A673 (cell line): ENCODE results near the gene LRRIQ4. TPM values are rescaled to one million over a fixed set of nuclear protein-coding genes. Genes with fewer than 3 reads are reported as not detected.

ENCODE experiments used
- BruUV-seq: library from RNA; stranded (reverse); fragments of 400-500 nt; replicated peaks from 2 replicates; lab custom pipeline; 2021; lab: Mats Ljungman, UMichigan
- CTCF ChIA-PET: fragments of 300-600 bp; sonication (Branson Sonifier 250); formaldehyde crosslinking; loops from one replicate; lab custom pipeline; 2022; ENCODE audit warnings: antibody characterized with exemption; lab: Charles Lee
- POLR2A ChIA-PET: fragments of 300-600 bp; sonication (Branson Sonifier 250); formaldehyde crosslinking; loops from one replicate; lab custom pipeline; 2022; ENCODE audit warnings: antibody characterized with exemption; ENCODE audit not compliant: low non-redundant PET; lab: Charles Lee
- DNase-seq: peaks from one replicate; pipeline ENCODE4 v3.0.0-alpha.2; 2015; ENCODE audit warnings: low spot score
- H3K27ac ChIP-seq: fragments of 200-600 bp; sonication (generic); 2 replicates; pipeline ENCODE4 v1.5.1; 2016; ENCODE audit warnings: mixed run types, low read depth, mild to moderate bottlenecking, mixed read lengths, antibody characterized with exemption, low read length; ENCODE audit not compliant: poor library complexity, severe bottlenecking
- H3K27me3 ChIP-seq: fragments of 200-600 bp; sonication (generic); replicated peaks from 2 replicates; pipeline ENCODE4 v1.6.1; 2017; ENCODE audit warnings: mixed run types, low read depth, mild to moderate bottlenecking, mixed read lengths, antibody characterized with exemption, low read length; ENCODE audit not compliant: insufficient read depth, poor library complexity
- H3K36me3 ChIP-seq: fragments of 200-600 bp; sonication (generic); 2 replicates; pipeline ENCODE4 v1.6.1; 2016; ENCODE audit warnings: mixed run types, mild to moderate bottlenecking, mixed read lengths, antibody characterized with exemption, low read length; ENCODE audit not compliant: insufficient read depth, poor library complexity, severe bottlenecking
- H3K4me1 ChIP-seq: fragments of 200-600 bp; sonication (generic); 2 replicates; pipeline ENCODE4 v1.6.1; 2017; ENCODE audit warnings: mixed run types, mild to moderate bottlenecking, mixed read lengths, antibody characterized with exemption, low read length; ENCODE audit not compliant: insufficient read depth, poor library complexity, severe bottlenecking
- H3K4me3 ChIP-seq: fragments of 200-600 bp; sonication (generic); 2 replicates; pipeline ENCODE4 v1.5.1; 2016; ENCODE audit warnings: low read depth, mixed run types, mild to moderate bottlenecking, mixed read lengths, low read length; ENCODE audit not compliant: poor library complexity, severe bottlenecking
- H3K9me3 ChIP-seq: fragments of 200-600 bp; sonication (generic); 2 replicates; pipeline ENCODE4 v1.6.1; 2016; ENCODE audit warnings: mixed run types, low read depth, mild to moderate bottlenecking, mixed read lengths, antibody characterized with exemption, low read length; ENCODE audit not compliant: poor library complexity, severe bottlenecking
- CTCF ChIP-seq: fragments of 300-800, 200-600 bp; sonication (generic); conservative IDR thresholded peaks from 2 replicates; pipeline ENCODE4 v1.5.1; 2017; ENCODE audit warnings: low read depth, mild to moderate bottlenecking, antibody characterized with exemption, low read length, moderate library complexity, mixed read lengths
- EZH2 ChIP-seq: fragments of 200-600 bp; sonication (generic); IDR thresholded peaks from 2 replicates; pipeline ENCODE4 v1.6.1; 2017; ENCODE audit warnings: borderline replicate concordance, low read depth, mild to moderate bottlenecking, mixed read lengths, antibody characterized with exemption, low read length; ENCODE audit not compliant: poor library complexity, severe bottlenecking
- intact Hi-C: fragments of 100-400 bp; cut with micrococcal nuclease; formaldehyde crosslinking; loops from one replicate; pipeline ENCODE4 v1.10.0; 2022; ENCODE audit not compliant: unreplicated experiment
- total RNA-seq: library from RNA; stranded (reverse); gene quantifications from 2 replicates; pipeline ENCODE4 v1.2.3, GENCODE V29; 2021

LRRIQ4 gene
- total RNA-seq, 1 experiment from 2014 or later: 0.15 TPM

- H3K27me3 ChIP-seq: no peaks in the 10 kb centered on the region
- no peak for DNase-seq
- ChIA-PET CTCF (no interaction called here), POLR2A (no interaction called here)
- no peak overlapping the region for H3K4me3 ChIP-seq
- H3K27ac ChIP-seq: no peak overlapping the region
- intact Hi-C loops: no loop called here
- H3K4me1 ChIP-seq: peaks cover 18% of the 10 kb centered on the region
- TF ChIP-seq CTCF (no peak), EZH2 (no peak)
- BruUV-seq: no TSS peak
- peaks cover 80% of the 10 kb centered on the region for H3K36me3 ChIP-seq
- H3K9me3 ChIP-seq: no peaks in the 10 kb centered on the region
These were observed 34.8 kb upstream of the LRRIQ4 start for GRCh38 chr3:169777822-169778221.

- Histone ChIP-seq H3K4me3 (no peak overlapping the region), H3K9me3 (no peaks in the 10 kb centered on the region), H3K4me1 (peaks cover under 1% of the 10 kb centered on the region), H3K27ac (no peak overlapping the region), H3K27me3 (no peaks in the 10 kb centered on the region), H3K36me3 (peaks cover 97% of the 10 kb centered on the region)
- TF ChIP-seq EZH2: no peak
- no peak for TF ChIP-seq CTCF
- BruUV-seq: no TSS peak
- ChIA-PET CTCF (no interaction called here), POLR2A (no interaction called here)
- intact Hi-C loops: no loop called here
- DNase-seq: no peak
These were observed 31.9 kb upstream of the LRRIQ4 start for GRCh38 chr3:169780742-169781141.

GRCh38 chr3:169781209-169781855 is 31.3 kb upstream of the LRRIQ4 start:
- H3K4me3 ChIP-seq: no peak overlapping the region
- no peak for DNase-seq

More at GRCh38 chr3:169781209-169781855, 31.3 kb upstream of the LRRIQ4 start:
- intact Hi-C loops: no loop called here
- ChIA-PET POLR2A (no interaction called here), CTCF (no interaction called here)
- H3K9me3 ChIP-seq: no peaks in the 10 kb centered on the region
- H3K27ac ChIP-seq: no peak overlapping the region
- BruUV-seq: no TSS peak
- H3K27me3 ChIP-seq: no peaks in the 10 kb centered on the region
- TF ChIP-seq CTCF: no peak
- no peak for TF ChIP-seq EZH2
- H3K36me3 ChIP-seq: peaks cover 97% of the 10 kb centered on the region
- no peaks in the 10 kb centered on the region for H3K4me1 ChIP-seq
